GM21529 (cell line): ENCODE results near the gene NFIB.
A peak's percentile ranks its signal among the peaks of the same experiment; 100 is the strongest.

Source experiments
- ATAC-seq: cut with Tn5 transposase; IDR thresholded peaks from one replicate; pipeline ENCODE4 v1.9.1; 2021; ENCODE audit not compliant: unreplicated experiment

The NFIB gene

DNA sequence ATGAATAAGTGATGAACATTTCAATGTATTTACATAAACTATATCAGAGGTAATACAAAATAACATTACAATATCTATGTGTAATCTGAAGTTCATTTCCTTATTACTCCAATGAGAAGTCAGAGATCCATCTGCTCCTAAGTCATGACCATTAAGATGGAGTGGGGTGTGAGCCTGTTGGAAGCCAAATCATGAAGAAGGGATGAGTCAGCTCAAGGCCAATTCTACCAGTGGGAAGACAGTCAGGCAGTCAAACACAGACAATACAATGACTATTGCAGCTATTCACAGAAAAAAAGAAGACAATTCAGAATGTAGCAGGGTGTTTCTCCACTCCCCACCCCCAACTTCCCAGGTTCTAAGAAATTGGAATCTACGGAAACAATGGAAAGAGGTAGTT is 155.0 kb downstream of the NFIB start:
- no peak for ATAC-seq

DNA sequence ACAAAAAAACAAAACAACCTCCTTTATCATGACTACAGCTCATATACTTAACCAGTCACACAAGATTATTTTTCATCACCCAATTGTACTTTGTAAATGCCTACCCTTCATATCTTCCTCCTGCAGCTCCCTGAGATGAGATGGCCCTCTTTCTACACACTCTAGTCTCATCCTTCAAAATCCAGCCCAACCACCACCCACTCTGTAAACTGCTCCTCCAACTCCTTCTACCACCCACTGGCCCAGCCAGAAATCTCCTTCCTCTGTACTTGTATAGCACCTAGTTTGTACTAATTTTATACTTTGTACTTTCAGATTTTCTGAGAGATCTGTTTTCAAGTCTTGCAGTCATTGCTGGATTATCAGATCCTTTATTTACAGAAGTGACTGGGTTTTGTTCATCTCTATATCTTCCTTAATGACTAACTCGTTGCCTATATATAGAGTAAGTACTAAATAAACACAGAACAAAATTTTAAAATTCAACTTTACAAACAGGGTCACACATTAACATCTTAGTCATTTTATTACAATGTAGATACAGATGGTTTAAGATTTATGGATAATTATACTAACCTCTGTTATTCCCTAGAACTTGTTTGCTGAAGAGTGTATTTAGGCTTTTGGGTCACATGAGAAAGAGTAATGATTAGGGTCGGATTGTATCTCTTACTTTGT is 155.7 kb downstream of the NFIB start:
- ATAC-seq: no peak

DNA sequence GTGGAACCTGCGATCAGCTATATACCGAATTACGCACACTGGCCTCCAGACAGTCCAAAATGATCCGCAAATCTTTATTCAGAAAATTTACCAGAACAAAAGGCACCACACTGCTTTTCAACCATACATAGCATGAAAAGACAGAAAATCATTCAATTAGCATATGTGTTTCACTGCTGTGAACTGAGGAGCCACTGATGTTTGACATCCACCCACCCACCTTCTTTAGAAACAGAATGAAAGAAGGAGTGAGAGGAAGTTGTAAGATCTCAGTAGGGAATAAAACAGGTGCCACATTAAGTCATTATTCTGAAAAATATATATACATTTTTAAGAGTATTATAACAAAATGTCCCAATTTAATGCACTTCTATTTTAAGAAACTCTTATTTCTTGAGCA is 156.8 kb downstream of the NFIB start:
- ATAC-seq: no peak

DNA sequence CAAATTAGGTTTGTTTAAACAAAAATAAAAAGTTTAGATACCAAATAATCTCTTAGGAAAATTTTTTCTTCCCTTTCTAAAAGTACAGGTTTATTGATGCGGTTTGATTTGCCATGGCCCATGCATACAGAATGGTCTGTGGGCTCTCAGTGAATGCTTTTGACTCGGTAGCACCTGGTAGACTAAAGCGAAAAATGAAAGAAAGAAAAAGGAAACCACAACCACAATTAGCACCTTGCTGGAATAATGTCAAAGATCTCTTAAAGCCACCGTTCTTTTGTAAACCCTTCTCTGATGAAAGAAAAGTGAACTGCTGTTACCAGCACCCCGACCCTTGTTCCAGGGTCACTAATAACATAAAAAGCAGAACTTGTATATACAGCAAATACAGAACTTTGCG is 157.9 kb downstream of the NFIB start:
- ATAC-seq: peak; percentile 99

DNA sequence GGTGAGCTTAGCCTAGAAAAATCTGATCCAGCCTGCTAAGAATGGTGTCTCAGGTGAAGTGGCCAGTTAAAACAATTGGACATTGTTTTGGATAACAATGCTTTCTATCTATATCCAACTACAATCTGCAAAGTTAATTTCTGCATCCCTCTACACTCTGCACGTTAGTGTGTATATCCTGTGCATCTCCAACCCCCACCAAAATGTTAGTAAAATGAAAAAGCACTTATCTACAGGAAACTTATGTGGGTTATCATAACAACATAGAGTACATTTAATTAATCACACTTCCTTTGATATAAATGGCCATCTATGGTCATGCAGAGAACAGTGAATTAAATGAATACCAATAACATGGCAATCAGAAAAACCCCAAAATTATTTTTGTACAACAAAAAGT is 158.7 kb downstream of the NFIB start:
- ATAC-seq: no peak

DNA sequence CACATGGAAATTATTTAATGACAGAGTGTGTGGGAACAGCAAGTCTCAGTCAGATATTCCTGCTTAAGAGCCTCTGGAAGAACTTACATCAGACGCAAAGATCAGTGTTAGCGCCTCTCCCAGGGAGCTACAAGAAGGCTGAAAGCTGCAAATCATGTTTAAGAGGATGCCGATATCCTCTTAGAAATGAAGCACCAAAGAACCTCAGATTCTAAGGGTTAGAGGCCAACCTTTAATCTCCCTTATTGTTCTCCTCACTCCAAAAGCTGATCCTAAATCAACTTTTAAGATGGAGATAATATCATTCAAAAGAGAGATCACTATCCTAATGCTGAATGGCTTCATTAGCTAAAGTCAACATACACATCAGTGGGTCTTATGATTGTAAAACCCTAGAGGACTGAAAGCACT is 160.6 kb downstream of the NFIB start:
- no peak for ATAC-seq

DNA sequence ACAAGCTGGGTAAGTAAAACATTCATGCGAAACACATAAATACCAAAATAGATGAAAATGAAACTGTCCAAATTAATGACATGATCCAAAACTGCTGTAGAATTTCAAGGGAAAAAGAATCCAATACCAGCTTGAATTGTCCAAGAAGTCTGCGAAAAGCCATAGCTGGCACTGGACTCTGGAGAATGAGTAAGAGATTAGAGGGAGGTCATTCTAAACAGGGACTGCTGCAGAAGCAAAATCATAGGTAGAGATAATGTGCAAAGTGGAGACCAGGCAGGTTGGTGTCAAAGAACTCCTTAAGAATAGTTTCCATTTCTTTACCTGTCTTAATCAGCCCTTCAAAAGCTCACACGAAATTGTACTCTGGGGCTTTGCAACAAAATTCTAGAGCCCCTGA is 162.5 kb downstream of the NFIB start:
- no peak for ATAC-seq

DNA sequence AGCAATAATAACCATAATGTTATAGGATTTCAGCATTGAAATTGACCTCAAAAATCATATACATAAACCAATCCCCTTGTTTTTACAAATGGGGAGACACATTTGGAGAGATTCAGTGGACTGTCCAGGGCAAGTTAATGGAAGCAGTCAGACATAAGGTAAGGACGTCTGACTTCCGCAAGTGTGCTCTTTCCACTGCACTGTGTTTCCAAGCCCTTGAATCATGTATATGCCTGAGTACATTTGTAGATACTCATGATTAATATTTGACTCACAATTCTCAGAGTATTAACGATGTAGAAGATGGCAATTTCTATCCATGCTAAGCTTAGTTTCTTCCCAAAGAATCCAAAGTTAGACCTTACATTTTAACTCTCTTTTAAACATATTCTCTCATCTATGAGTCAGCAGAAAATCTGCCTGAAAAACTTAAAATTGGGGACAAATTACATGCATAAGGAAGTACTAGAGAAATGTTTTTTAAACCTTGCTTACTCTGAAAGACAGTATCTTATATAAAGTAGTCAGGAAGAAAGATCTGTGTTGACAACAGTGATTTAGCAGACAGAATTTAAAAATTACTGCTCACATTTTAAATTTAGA is 165.3 kb downstream of the NFIB start:
- ATAC-seq: no peak

DNA sequence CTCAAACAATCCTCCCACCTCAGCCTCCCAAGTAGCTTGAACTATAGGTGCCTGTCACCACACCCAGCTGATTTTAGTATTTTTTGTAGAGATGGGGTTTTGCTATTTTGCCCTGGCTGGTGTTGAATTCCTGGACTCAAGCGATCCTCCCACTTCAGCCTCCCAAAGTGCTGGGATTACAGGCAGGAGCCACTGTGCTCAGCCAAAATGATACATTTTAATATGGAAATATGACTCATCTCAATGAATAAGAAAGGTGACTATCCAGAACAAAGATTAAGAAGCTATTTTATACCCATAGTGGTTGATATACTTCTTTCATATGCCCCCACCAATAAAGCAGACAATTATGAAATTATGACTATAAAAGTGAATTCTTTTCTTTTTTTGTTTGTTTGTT is 166.2 kb downstream of the NFIB start:
- ATAC-seq: no peak

DNA sequence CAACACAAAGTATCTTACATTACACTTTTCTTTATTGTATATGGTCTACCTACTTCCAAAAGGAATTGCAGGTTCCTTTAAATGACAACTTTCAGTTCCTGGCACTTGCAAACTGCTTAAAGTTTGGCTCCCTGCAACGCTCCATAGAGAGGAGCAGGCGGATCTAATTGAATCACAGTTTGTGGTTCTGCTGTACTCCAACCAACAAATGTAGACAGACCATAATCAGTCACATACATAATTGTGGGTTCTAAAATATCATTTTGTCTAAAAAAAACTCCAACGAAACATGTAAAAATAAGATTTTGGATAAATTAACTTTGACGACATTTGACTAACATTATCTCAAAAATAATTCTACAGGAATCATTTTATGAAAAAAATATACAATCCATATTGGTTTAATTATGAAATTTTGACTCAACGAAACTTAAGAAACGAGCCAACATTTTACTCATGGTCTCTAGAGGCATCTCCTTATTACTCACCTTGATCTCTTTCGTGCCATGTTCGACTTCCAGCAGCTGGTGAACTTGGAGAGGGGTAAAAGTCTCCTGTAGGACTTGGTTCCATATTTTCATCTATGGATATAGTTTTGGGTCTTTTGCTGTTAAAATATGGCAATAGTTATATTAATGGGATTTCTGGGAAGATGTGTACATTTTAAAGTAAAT is 167.6 kb downstream of the NFIB start:
- ATAC-seq: no peak

DNA sequence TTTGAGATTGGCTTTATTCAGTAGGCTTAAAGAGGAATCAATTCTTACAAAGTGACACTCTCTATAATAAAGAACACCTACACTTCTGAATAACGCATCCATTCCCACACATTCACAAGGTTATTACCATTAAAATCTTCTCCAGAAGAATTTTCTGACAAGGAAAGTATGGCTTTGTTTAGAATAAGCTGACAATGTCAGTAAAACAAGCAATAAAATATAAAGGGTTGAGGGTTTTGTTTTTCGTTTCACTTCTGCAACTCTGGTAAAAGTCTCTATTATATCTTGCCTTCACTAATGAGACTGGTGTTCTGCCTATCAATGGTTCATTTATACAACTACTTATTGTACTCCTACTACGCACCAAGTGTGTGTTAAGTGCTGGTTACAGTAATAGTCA is 169.7 kb downstream of the NFIB start:
- ATAC-seq: no peak

DNA sequence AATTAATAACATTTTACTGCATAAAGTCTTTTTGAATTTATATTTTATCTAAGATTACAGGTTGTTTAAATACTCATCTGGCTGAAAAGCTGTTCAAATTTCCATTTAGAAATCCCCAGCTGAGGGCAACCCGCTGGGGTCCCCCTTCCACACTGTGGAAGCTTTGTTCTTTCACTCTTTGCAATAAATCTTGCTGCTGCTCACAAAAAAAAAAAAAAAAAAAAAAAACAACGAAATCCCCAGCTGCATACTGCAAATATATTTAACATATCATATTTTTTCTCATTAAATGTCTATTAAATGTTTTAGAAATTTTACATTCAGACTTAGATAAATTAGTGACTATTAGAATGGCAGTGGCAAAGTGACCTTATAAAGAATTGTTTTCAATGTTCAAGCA is 172.2 kb downstream of the NFIB start:
- ATAC-seq: no peak

DNA sequence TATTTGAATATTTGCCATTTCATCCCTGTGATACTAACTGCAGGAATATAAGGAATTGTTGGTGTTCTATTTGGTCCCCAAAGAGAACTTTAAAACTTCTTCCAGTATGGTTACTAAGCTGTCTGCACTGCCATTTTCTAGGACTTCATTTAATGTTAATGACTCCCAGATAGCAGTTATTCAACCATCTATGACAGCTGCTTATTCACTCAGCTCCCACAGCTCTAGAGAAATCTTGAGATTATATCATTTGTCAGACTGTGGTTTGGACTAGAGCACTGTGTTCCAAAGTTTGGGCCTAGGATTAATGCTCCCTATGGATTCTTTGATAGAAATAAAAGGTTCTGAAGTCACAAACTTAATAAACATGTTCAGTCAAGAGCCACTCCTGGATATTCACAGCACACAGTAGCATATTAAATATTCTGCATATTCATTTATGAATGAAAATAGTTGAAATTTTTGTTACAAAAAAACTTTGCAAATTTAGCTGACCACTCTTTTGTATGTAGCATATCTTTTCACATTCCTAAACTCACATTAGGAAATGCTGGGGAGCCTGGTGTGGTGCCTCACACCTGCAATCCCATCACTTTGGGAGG is 173.7 kb downstream of the NFIB start:
- no peak for ATAC-seq

DNA sequence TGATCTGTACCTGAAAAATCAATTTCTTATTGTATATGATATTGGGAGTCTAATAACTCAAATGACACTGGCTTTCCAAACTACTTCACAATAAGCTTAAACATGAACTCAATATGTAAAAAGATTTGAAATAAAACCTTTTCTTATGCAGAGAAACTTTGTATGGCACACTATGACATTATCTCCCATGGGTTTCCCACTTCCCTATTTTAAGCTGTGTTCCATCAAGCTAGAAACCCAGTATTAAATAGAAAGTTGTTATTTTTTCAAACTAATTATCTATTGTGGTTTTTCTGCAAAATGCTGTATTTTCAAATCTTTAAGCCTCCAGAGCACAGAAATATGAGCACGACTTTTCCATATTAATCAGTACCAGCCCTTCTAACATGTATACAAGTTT is 174.7 kb downstream of the NFIB start:
- no peak for ATAC-seq

DNA sequence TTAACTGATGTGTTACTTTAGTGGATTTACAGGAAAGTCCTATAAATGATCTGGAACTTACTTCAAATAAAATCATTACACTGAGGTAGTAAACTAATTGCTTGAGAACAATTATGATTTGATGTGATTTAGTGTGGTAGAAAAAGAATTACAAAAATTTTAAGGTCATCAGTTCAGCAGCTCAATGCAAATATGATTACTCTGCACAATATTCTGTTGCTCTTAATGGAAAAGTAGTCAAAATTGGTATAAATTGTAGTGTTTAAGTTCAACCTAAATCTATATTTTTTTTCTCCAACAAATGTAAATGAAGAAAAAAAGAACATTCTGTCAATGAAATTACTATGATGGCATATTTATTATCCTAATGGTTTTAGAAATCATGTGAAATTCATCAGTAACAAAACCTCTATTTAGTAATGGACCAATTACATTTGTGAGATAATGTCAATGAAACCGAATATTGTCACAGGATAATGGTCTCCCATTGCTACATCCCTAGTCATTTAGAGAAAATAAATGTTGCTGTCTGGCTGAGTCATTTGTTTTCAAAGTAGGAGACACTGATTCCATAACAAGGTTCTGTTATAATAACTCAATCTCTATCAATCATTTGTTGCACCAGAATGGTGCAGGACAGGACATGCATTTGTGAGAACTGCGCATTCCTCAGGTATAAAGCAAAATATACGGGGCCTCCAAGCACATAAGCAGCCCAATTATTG is 177.1 kb downstream of the NFIB start:
- ATAC-seq: no peak

DNA sequence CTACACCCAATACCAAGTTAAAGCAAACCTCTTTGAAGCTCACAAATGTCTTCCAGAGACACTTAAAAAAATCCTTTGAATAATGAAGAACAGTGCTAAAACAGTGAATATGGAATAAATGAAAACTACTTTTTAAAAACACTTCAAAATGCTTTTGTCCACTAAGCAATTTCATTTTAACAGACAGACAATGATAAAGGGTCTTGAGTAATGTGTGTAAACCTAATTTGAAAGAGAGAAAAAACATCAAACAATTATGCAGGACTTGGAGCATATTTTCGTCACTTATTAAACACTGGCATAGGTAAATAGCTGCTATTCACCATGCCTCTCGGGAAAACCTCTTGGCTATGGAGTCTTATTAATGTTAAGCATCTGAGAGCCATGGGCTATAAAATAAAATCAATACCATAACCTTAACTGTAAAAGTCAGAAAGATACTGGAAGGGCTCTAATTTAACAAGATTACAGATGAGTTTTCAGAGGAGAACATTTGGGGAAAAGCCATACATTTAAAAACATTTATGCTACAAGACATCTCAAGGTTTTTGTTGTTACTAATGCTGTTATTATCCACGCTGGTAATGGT is 177.8 kb downstream of the NFIB start:
- no peak for ATAC-seq

DNA sequence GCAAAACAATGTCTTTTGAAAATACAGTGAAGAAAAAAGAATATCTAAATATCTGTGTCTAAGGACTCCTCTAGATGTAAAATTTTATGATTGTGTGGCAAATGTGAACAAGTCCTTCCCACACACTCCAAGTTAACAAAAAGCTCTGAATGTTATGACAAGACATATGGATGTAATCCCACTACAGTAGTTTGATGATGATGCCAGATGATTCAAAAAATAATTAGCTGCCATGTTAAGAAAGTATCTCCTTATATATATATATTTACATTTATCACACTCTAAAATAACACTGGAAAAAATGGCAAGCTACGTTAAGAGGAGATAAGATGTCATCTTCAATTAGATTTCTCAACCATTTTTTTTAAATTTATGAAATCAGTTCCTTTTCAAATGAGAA is 178.5 kb downstream of the NFIB start:
- ATAC-seq: no peak

DNA sequence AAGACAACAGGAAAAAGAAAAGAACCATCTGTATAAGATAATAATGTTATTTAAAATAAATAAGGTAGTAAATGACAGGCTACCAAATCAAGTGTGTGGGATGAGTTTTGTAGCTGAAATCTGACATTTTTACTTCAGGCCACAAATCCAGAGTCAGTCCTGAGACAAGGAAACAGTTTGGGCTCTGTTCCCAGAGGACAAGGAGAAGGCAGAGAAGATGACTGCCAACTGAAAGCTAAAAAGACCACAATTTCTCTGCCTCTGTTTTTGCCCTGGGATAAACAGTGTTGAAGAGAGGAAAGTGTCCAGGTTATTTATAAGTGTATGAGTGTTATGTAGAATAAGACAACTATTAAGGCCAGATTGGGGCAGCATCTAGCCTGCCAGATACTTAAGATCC is 180.5 kb downstream of the NFIB start:
- no peak for ATAC-seq

DNA sequence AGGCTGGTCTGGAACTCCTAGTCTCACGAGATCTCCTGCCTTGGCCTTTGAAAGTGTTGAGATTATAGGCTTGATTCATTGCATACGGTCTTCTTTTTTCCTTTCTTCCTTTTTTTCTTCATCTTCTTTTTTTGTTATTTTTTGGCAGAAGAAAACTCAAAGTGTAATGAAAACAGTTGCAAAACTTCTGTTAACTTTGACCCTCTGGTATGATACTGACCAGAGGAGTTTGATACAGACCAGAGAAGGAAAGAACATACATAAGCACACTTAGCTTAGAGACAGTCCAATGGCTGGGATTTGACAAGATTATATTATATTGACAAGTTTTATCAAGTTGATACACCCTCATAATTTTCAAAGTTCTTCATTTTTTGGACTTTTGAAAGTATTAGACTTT is 181.2 kb downstream of the NFIB start:
- no peak for ATAC-seq

DNA sequence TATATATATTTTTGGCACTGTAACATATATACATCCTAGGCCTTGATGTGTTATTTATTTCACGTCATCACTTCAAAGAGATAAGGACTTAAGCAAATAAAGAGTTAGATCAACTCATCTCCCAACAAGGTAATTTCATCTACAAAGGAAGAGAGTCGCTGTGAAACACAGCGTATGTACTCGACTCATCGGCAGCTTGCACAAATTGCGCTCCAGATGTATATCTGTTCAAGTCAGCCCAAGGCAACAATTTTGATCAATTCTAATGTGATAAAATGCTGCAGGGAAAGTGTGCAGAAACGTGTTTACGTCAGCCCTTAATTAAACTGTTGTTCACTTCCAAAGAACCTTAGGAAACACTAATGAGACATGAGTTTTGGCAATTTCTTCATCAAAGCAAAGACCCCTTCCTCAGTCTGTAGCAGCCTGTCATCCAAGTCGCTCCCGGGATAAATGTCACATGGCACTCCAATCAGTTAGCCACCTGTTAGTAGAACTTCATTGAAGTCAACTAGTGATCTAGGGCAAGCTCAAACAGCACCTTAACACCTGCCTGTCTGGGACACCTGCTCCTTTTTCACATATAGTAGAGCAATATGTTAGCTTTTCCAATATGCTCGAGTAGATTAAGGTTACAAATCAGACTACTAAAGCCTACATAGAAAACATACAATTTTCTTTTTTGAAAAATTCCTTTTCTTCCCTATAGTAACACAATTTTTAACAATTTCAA is 182.4 kb downstream of the NFIB start:
- no peak for ATAC-seq

DNA sequence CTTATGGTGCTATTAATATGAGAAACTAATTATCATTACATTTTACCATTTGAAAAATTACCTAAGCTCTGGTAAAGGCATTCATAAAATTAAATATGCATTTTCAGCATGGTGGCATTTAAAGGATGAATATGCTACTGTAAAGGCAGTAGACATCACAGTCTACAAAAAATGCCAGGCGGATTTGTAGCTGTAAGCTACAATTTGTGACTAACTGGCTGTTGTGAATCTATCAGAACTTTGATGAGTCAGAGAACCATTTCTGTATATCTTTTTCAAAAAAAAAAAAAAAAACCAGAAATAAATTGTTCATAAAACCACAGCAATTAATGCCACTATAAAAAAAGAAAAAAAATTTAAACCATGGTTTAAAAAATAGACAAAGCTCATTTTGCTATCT is 186.3 kb downstream of the NFIB start:
- ATAC-seq: no peak
